Hypothalamus (tissue), 51 donors: ENCODE measurements around the gene STK39.
"Not testable (repeated sequence)": the region's sequence is repeated elsewhere in the genome, so short reads cannot be mapped to it uniquely, and the experiment has no call there.

Experiments
- DNase-seq, 51 donors: peaks; one replicate each; lab custom pipeline; 2025; lab: John Stamatoyannopoulos, UW

Gene STK39

GRCh38 chr2:168247341-168248261, at the start of gene STK39:
TSS of gene STK39 (minus strand) at chr2:168247595. CDS start at chr2:168247435, 160 bp downstream.
- DNase-seq = peak in 45 of 51 donors; percentile 6 to 78 (median 50)

GRCh38 chr2:168295051-168295450, 47.7 kb upstream of the STK39 start:
- DNase-seq = no peak

- no peak for DNase-seq
These were observed 47.0 kb upstream of the STK39 start for GRCh38 chr2:168294409-168294808.

- no peak for DNase-seq
These were observed 46.4 kb upstream of the STK39 start for GRCh38 chr2:168293766-168294165.

- DNase-seq = no peak
These were observed 43.0 kb upstream of the STK39 start for GRCh38 chr2:168290391-168290790.

- DNase-seq = no peak
These were observed 42.5 kb upstream of the STK39 start for GRCh38 chr2:168289880-168290279.

GRCh38 chr2:168286535-168286934, 39.1 kb upstream of the STK39 start:
- DNase-seq = no peak

GRCh38 chr2:168278424-168278888, 31.1 kb upstream of the STK39 start:
- no peak for DNase-seq

- DNase-seq = no peak
These were observed 29.9 kb upstream of the STK39 start for GRCh38 chr2:168277276-168277675.

- no peak for DNase-seq
These were observed 24.8 kb upstream of the STK39 start for GRCh38 chr2:168272225-168272624.

- not testable (repeated sequence) for DNase-seq
These were observed 15.5 kb upstream of the STK39 start for GRCh38 chr2:168262926-168263325.

GRCh38 chr2:168256448-168256847, 9.1 kb upstream of the STK39 start:
- DNase-seq = no peak

- no peak for DNase-seq
These were observed 8.5 kb upstream of the STK39 start for GRCh38 chr2:168255866-168256265.

- no peak for DNase-seq
These were observed 7.7 kb upstream of the STK39 start for GRCh38 chr2:168255103-168255502.

- no peak for DNase-seq
These were observed 7.0 kb upstream of the STK39 start for GRCh38 chr2:168254158-168254935.

GRCh38 chr2:168253379-168253778, 6.0 kb upstream of the STK39 start:
- DNase-seq = no peak

GRCh38 chr2:168252976-168253375, 5.6 kb upstream of the STK39 start:
- no peak for DNase-seq

GRCh38 chr2:168246483-168247340, 683 bp downstream of the STK39 start:
- peak; percentile 17 to 87 (median 63) for DNase-seq

GRCh38 chr2:168246072-168246482, 1.3 kb downstream of the STK39 start:
- DNase-seq = no peak

GRCh38 chr2:168245074-168245825, 2.1 kb downstream of the STK39 start:
- no peak for DNase-seq
